Bladder microvascular endothelial cell (primary cell): ENCODE results near the gene RNU1-4. TPM values are rescaled to one million over a fixed set of nuclear protein-coding genes. Genes with fewer than 3 reads are reported as not detected.

Source experiments
- total RNA-seq: library from RNA; depleted of rRNA; stranded (reverse); fragments of >200 nt; gene quantifications from 2 replicates; pipeline ENCODE4 v1.2.3, GENCODE V29; 2014

The RNU1-4 gene
- total RNA-seq: 509 and 6,751 TPM in 2 replicates

DNA sequence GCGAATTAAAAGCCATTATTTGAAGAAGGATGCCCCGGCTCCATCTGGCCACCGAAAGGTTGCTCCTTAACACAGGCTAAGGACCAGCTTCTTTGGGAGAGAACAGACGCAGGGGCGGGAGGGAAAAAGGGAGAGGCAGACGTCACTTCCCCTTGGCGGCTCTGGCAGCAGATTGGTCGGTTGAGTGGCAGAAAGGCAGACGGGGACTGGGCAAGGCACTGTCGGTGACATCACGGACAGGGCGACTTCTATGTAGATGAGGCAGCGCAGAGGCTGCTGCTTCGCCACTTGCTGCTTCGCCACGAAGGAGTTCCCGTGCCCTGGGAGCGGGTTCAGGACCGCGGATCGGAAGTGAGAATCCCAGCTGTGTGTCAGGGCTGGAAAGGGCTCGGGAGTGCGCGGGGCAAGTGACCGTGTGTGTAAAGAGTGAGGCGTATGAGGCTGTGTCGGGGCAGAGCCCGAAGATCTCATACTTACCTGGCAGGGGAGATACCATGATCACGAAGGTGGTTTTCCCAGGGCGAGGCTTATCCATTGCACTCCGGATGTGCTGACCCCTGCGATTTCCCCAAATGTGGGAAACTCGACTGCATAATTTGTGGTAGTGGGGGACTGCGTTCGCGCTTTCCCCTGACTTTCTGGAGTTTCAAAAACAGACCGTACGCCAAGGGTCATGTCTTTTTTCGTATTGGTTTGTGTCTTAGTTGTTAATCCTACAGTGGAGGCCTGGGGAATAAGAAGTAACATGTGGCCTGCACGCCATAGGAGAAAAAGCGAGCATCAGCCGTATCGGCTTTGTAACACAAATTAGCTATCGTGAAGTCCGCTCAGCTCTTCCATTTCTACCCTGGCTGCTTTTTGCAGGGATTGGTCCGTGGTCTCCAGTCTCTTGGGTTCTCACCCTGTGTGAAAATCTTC, at the start of gene RNU1-4:
TSS of gene RNU1-4 (plus strand) at position 470 of the 918 bp plus-strand sequence.

Other genes starting within 250 kb of the RNU1-4 start
- gene RNU1-1, start 226.2 kb upstream of the RNU1-4 start, total RNA-seq: 509 and 6,751 TPM in 2 replicates
- gene NBPF1, start 127.0 kb upstream of the RNU1-4 start, total RNA-seq: 21.4 and 35.6 TPM in 2 replicates
- gene RNU1-3, start 73.6 kb upstream of the RNU1-4 start, total RNA-seq: 509 and 6,751 TPM in 2 replicates
- 509 and 6,751 TPM in 2 replicates for gene RNU1-2, start 155.5 kb downstream of the RNU1-4 start, total RNA-seq
- gene CROCC, start 181.4 kb downstream of the RNU1-4 start, total RNA-seq: 15.5 and 22.8 TPM in 2 replicates
- 4.5 and 40.3 TPM in 2 replicates for gene MFAP2, start 240.1 kb downstream of the RNU1-4 start, total RNA-seq